Bronchial epithelial cell (primary cell): ENCODE measurements around the gene ZMAT5. TPM values are rescaled to one million over a fixed set of nuclear protein-coding genes. Genes with fewer than 3 reads are reported as not detected.

ENCODE experiments used
- DNase-seq: peaks from one replicate; pipeline ENCODE4 v3.0.0-alpha.2; 2010; ENCODE audit warnings: low read depth
- FAIRE-seq: peaks from 2 replicates; lab custom pipeline; 2011; peaks lifted over from hg19 to GRCh38; lab: Jason Lieb, UNC
- H3K27me3 ChIP-seq: 2 replicates; pipeline ENCODE4 v1.5.1; 2011; ENCODE audit warnings: low read length; ENCODE audit not compliant: control insufficient read depth, insufficient read depth
- H3K36me3 ChIP-seq: 2 replicates; pipeline ENCODE4 v1.5.1; 2011; ENCODE audit warnings: low read length; ENCODE audit not compliant: control insufficient read depth, insufficient read depth
- H3K4me3 ChIP-seq: 2 replicates; pipeline ENCODE4 v1.5.1; 2011; ENCODE audit warnings: mild to moderate bottlenecking, low read depth, low read length, control low read depth
- CTCF ChIP-seq: IDR thresholded peaks from 2 replicates; pipeline ENCODE4 v1.5.1; 2011; ENCODE audit warnings: mild to moderate bottlenecking, moderate library complexity, low read length, control low read depth, inconsistent platforms; ENCODE audit not compliant: insufficient read depth, severe bottlenecking
- total RNA-seq: library from RNA; depleted of rRNA; stranded (reverse); fragments of >200 nt; gene quantifications from 2 replicates; pipeline ENCODE4 v1.2.1, GENCODE V29; 2014

Gene ZMAT5
- total RNA-seq, 1 donor from 2014 or later, result 24.7 TPM

- H3K27me3 ChIP-seq, result no peaks in the 10 kb centered on the region
- FAIRE-seq, result no peak
- H3K36me3 ChIP-seq, result no peaks in the 10 kb centered on the region
- no peak for TF ChIP-seq CTCF
- no peak overlapping the region for H3K4me3 ChIP-seq
- DNase-seq, result no peak
Measured at GRCh38 chr22:29742326-29742725, 24.5 kb downstream of the ZMAT5 start.

- DNase-seq (no peak), FAIRE-seq (no peak)
- no peak overlapping the region for H3K4me3 ChIP-seq
- no peaks in the 10 kb centered on the region for H3K36me3 ChIP-seq
- no peaks in the 10 kb centered on the region for H3K27me3 ChIP-seq
- no peak for TF ChIP-seq CTCF
Measured at GRCh38 chr22:29741926-29742325, 24.9 kb downstream of the ZMAT5 start.

- no peak overlapping the region for H3K4me3 ChIP-seq
- no peak for DNase-seq
- H3K27me3 ChIP-seq, result no peaks in the 10 kb centered on the region
- no peaks in the 10 kb centered on the region for H3K36me3 ChIP-seq
- FAIRE-seq, result no peak
- TF ChIP-seq CTCF, result no peak
Measured at GRCh38 chr22:29740216-29740615, 26.6 kb downstream of the ZMAT5 start.

GRCh38 chr22:29739346-29739875 is 27.4 kb downstream of the ZMAT5 start:
- no peaks in the 10 kb centered on the region for H3K36me3 ChIP-seq
- no peak for FAIRE-seq
- no peak overlapping the region for H3K4me3 ChIP-seq
- H3K27me3 ChIP-seq, result no peaks in the 10 kb centered on the region
- DNase-seq, result no peak
- no peak for TF ChIP-seq CTCF

- no peak overlapping the region for H3K4me3 ChIP-seq
- no peaks in the 10 kb centered on the region for H3K36me3 ChIP-seq
- no peak for DNase-seq
- FAIRE-seq, result no peak
- no peak for TF ChIP-seq CTCF
- H3K27me3 ChIP-seq, result no peaks in the 10 kb centered on the region
Measured at GRCh38 chr22:29738118-29738815, 28.5 kb downstream of the ZMAT5 start.
